K562 (cell line): Measurements from ENCODE around the gene RPL3. TPM values are rescaled to one million over a fixed set of nuclear protein-coding genes. Genes with fewer than 3 reads are reported as not detected.

Experiments
- CCAR2 ChIP-seq: fragments of 200-400 bp; formaldehyde crosslinking; IDR thresholded peaks from 2 replicates; pipeline ENCODE4 v1.6.1; 2017; ENCODE audit warnings: mild to moderate bottlenecking, low read depth, low read length
- ETV5 ChIP-seq: sonication (generic); formaldehyde crosslinking; IDR thresholded peaks from 2 replicates; pipeline ENCODE4 v1.4.0; 2020; ENCODE audit warnings: low read depth, mild to moderate bottlenecking, missing genetic modification reagents
- HNRNPLL ChIP-seq: fragments of 200-400 bp; formaldehyde crosslinking; IDR thresholded peaks from 2 replicates; pipeline ENCODE4 v1.6.1; 2017; ENCODE audit warnings: low read length, low read depth, mild to moderate bottlenecking; ENCODE audit not compliant: poor library complexity, severe bottlenecking
- MTA1 ChIP-seq: fragments of 450-650 bp; IDR thresholded peaks from 2 replicates; pipeline ENCODE4 v1.6.1; 2017; ENCODE audit warnings: borderline replicate concordance
- PHB2 ChIP-seq: fragments of 450-650 bp; IDR thresholded peaks from 2 replicates; pipeline ENCODE4 v1.6.1; 2017; ENCODE audit warnings: low read depth
- SAP30 ChIP-seq: fragments of 200-600 bp; sonication (generic); IDR thresholded peaks from 2 replicates; pipeline ENCODE4 v1.6.1; 2012; ENCODE audit warnings: borderline replicate concordance, low read depth, mild to moderate bottlenecking, moderate library complexity, low read length, control low read depth, inconsistent platforms; ENCODE audit not compliant: insufficient read depth, poor library complexity, severe bottlenecking
- ZBTB7A ChIP-seq: IDR thresholded peaks from 2 replicates; pipeline ENCODE4 v1.6.1; 2011; ENCODE audit warnings: low read depth, mild to moderate bottlenecking, low read length, moderate library complexity, borderline replicate concordance; ENCODE audit not compliant: control insufficient read depth
- ZHX1 ChIP-seq: fragments of 150-350 bp; conservative IDR thresholded peaks from 2 replicates; pipeline ENCODE4 v1.6.1; 2014; ENCODE audit warnings: low read length
- ZNF197 ChIP-seq: fragments of 200-800 bp; sonication (Bioruptor generic); IDR thresholded peaks from 2 replicates; pipeline ENCODE4 v1.6.1; 2016; ENCODE audit warnings: low read depth, missing genetic modification characterization, missing compliant biosample characterization
- polyA plus RNA-seq, 8 experiments: library from polyadenylated mRNA; depleted of rRNA in 4 of 8; stranded (reverse) in 5 of 8; unstranded in 3 of 8; fragments of >200 nt; fragmentation: Nextera tagmentation in 2 of 8; fragmentation: Illumina TruSeq in 1 of 8; extraction: Ambion mirVana in 2 of 8; extraction: Trizol in 1 of 8; gene quantifications; 2 replicates each; pipeline versions ENCODE4 v1.2.1 to v1.2.3, GENCODE V29; 2011 to 2014; ENCODE audit warnings: inconsistent platforms in 1 of 8, missing spikeins in 1 of 8
- total RNA-seq, 7 experiments: library from RNA; depleted of rRNA in 6 of 7; stranded (reverse); fragments of >200 nt in 6 of 7; fragmentation: Illumina TruSeq in 2 of 7; extraction: Trizol in 2 of 7; gene quantifications; 2 replicates each; pipeline versions ENCODE4 v1.2.1 to v1.2.3, GENCODE V29; 2011 to 2021; ENCODE audit warnings: low replicate concordance in 1 of 7
- TF ChIP-seq, protein P1 (sequence below): sonication (generic); formaldehyde crosslinking; IDR thresholded peaks from 2 replicates; pipeline ENCODE4 v1.9.0; 2022; ENCODE audit warnings: mild to moderate bottlenecking, missing genetic modification reagents

RPL3 gene
- total and polyA plus RNA-seq, 9 of the 15 experiments (the other 6 are each of a cell fraction or from before 2014, with no cell fraction given) = 1,624 to 4,066 (median 2,565) TPM

DNA sequence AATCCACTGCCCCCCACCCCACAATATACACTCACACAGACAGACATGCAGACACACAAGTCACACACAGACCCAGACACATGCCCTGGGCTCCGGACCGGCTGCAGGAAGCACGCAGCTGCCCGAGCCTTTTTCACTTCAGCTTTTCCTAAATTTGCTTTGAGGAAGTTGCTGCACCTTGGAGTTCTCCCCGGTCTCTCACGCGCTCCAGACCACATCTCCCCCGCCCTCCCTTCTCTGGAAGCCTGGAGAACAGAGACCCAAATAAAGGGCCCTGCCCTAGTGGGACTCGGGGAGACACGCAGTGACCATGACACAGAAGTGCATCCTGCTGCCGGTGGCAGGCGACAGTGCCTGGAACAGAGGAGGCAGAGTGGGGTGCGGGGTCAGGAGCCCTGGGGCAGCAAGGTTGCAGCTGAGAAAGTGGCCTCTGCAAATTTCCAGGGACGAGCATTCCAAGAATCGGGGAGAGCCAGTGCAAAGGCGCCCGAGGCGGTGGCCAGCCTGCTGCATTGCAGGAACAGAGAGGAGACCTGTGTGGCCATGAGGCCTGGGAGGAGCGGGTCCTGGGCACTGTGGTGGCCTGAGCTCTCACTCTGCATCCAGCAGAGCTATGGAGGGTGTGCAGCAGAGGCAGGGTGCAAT, 19.1 kb downstream of the RPL3 start (continued):
- TF ChIP-seq PHB2 (no peak), ETV5 (CRISPR knock-in tag) (0 out of 2 replicates have a peak, but pooled peaks have one; percentile 27), ZHX1 (no peak), CCAR2 (no peak), MTA1 (no peak), ZNF197 (CRISPR knock-in tag) (no peak), ZBTB7A (0 out of 2 replicates have a peak, but pooled peaks have one; percentile 11), HNRNPLL (no peak), SAP30 (no peak)
- TF ChIP-seq, protein P1, sequence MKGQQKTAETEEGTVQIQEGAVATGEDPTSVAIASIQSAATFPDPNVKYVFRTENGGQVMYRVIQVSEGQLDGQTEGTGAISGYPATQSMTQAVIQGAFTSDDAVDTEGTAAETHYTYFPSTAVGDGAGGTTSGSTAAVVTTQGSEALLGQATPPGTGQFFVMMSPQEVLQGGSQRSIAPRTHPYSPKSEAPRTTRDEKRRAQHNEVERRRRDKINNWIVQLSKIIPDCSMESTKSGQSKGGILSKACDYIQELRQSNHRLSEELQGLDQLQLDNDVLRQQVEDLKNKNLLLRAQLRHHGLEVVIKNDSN (CRISPR knock-in tag) = no peak
